ENCODE data around the gene ATF6B.

The ATF6B gene

GRCh38 chr6:32127717-32128592 is at the start of gene ATF6B:
Gene ATF6B, minus strand, starts transcription at chr6:32128246. Its CDS starts 39 bp downstream, at chr6:32128207.
- peak within 1 kb of the TSS; percentile 99 for H3K4me3 ChIP-seq (ENCODE audit: low read depth, low read length)
- TF ChIP-seq CTCF (IDR thresholded peaks at IDR 0.05; ENCODE audit: low read depth, low read length, missing control alignments), result no peak
- peak; percentile 99 for DNase-seq (ENCODE audit: low read depth)

- TF ChIP-seq CTCF (IDR thresholded peaks at IDR 0.05; ENCODE audit: low read depth, low read length, missing control alignments), result no peak
- no peak for DNase-seq (ENCODE audit: low read depth)
These were observed 49.2 kb upstream of the ATF6B start for GRCh38 chr6:32177183-32177787.

GRCh38 chr6:32176476-32177182 is 48.6 kb upstream of the ATF6B start:
- no peak for TF ChIP-seq CTCF (IDR thresholded peaks at IDR 0.05; ENCODE audit: low read depth, low read length, missing control alignments)
- H3K4me3 ChIP-seq (ENCODE audit: low read depth, low read length), result peak overlapping the region; percentile 65
- DNase-seq (ENCODE audit: low read depth), result no peak

More at GRCh38 chr6:32177183-32177787, 49.2 kb upstream of the ATF6B start:
- H3K4me3 ChIP-seq (ENCODE audit: low read depth, low read length), result peak overlapping the region; percentile 65

- peak within 1 kb of the TSS; percentile 65 for H3K4me3 ChIP-seq (ENCODE audit: low read depth, low read length)
- TF ChIP-seq CTCF (IDR thresholded peaks at IDR 0.05; ENCODE audit: low read depth, low read length, missing control alignments), result no peak
- DNase-seq (ENCODE audit: low read depth), result peak; percentile 93
These were observed 47.8 kb upstream of the ATF6B start, which contains the start of gene AGPAT1 for GRCh38 chr6:32175711-32176475. Gene AGPAT1, minus strand, starts transcription at chr6:32176084. Its CDS starts 4,588 bp downstream, at chr6:32171496.

GRCh38 chr6:32175322-32175710 is 47.3 kb upstream of the ATF6B start:
- TF ChIP-seq CTCF (IDR thresholded peaks at IDR 0.05; ENCODE audit: low read depth, low read length, missing control alignments), result no peak
- H3K4me3 ChIP-seq (ENCODE audit: low read depth, low read length), result peak overlapping the region; percentile 65
- DNase-seq (ENCODE audit: low read depth), result no peak

- no peak overlapping the region for H3K4me3 ChIP-seq (ENCODE audit: low read depth, low read length)
- DNase-seq (ENCODE audit: low read depth), result no peak
- no peak for TF ChIP-seq CTCF (IDR thresholded peaks at IDR 0.05; ENCODE audit: low read depth, low read length, missing control alignments)
These were observed 46.4 kb upstream of the ATF6B start for GRCh38 chr6:32174416-32174815.
